Measurements from ENCODE around the gene GSTK1.

GRCh38 chr7:143245123-143245522, 18.1 kb upstream of the GSTK1 start:
- no peak for TF ChIP-seq KLF6 (CRISPR knock-in tag; IDR thresholded peaks at IDR 0.05; ENCODE audit: borderline replicate concordance)
- TF ChIP-seq POLR2AphosphoS5 (IDR thresholded peaks at IDR 0.05; ENCODE audit: control insufficient read depth, insufficient read depth, low read depth, low read length): no peak
- TF ChIP-seq CEBPB (tag; IDR thresholded peaks at IDR 0.05): no peak
- no peak for TF ChIP-seq CTCF (IDR thresholded peaks at IDR 0.05 in 2 of 3, conservative IDR thresholded peaks at IDR 0.05 in 1 of 3; ENCODE audit: insufficient read depth in 2 of 3, low read depth in 1 of 3, low read length in 3 of 3)
- TF ChIP-seq ARNT (IDR thresholded peaks at IDR 0.05): no peak
- TF ChIP-seq CGGBP1 (CRISPR knock-in tag; IDR thresholded peaks at IDR 0.05): no peak
- TF ChIP-seq SNAPC5 (CRISPR knock-in tag; IDR thresholded peaks at IDR 0.05): no peak
- TF ChIP-seq SMARCB1 (IDR thresholded peaks at IDR 0.05; ENCODE audit: insufficient read length, low read depth): no peak
- no peak for TF ChIP-seq ASH1L (IDR thresholded peaks at IDR 0.05; ENCODE audit: borderline replicate concordance, low read depth, partially characterized antibody)
- no peak for TF ChIP-seq FOXM1 (IDR thresholded peaks at IDR 0.05; ENCODE audit: low read depth)
- TF ChIP-seq FOXM1 (CRISPR knock-in tag; IDR thresholded peaks at IDR 0.05; ENCODE audit: low read depth): no peak
- no peak for TF ChIP-seq SP1 (CRISPR knock-in tag; IDR thresholded peaks at IDR 0.05)

All from K562 (cell line).